ENCODE data around the gene UBE2F.
"Not testable (repeated sequence)": the region's sequence is repeated elsewhere in the genome, so short reads cannot be mapped to it uniquely, and the experiment has no call there.

UBE2F gene

GRCh38 chr2:237946423-237946822 lies 20.4 kb upstream of the UBE2F start:
- DNase-seq, result no peak

GRCh38 chr2:237951354-237951753 lies 15.5 kb upstream of the UBE2F start:
- DNase-seq, result not testable (repeated sequence)

DNA sequence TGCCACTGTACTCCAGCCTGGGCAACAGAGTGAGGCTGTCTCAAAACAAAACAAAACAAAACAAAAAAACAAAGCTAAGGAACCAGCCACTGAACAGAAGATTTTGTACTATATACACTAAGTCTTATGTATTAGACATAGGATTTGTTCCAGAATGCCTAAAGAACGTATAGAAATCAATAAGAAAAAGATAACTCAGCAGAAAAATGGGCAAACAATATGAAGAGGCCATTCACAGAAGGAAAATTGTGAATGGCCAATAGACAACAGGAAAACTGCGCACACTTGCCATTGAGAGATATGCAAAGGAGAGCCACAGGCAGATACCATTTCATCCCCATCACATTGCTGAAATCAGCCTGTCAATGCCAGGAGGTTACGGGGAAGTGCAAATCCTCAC lies 14.9 kb upstream of the UBE2F start:
- no peak for DNase-seq

DNA sequence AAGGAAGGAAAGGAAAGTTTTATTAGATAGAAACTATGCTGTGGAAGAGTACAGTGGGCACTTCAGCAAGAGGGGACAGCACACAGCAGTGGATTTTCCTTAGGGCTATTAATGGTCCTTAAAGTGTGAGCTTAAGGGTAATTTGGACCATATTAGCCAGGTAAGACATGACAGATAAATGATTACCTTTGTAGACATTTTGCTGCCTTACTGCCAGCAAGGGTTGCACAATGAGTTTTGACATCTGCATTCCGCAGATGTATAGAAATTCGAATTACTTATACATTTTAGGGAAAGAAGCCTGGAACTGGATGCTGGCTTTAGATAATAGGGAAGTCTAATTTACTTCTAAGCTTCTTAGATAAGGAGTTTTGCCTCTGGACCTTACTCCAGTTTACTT lies 14.0 kb upstream of the UBE2F start:
- no peak for DNase-seq

DNA sequence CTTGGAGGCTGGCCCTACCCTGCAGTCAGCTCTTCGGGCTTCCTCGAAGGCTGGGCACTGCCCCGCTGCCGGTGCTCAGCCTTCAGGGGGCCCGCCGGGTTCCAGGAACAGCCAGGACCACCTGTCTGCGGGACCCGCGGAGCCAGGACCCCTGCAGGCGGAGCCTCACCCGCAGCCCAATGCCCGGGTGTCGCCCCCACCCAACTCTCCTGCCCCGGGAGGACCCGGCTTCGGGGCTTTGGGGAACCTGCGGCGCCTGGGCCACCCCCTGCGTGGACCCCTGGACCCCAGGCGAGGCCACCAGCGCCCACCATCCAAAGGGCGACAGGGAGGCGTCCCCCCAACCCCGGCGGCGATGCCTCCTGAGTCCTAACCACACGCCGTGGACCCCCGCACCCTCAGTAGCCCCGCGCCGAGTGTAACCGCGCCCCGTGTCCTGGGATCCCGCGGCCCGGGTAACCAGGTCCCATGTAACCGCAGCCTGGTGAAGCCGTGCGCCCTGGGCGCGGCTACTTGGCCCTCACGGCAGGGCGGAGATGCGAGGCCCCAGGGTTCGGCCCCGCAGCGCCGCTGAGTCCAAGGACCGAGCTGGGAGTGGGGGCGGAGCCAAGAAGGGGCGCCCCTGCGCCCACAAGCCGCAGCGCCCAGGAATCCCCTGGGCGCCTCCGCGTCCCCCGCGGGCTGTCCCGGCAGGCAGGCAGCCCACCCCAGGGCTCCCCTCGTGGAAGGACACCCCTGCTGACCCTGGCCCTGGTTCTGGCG lies 11.0 kb upstream of the UBE2F start:
- no peak for DNase-seq

DNA sequence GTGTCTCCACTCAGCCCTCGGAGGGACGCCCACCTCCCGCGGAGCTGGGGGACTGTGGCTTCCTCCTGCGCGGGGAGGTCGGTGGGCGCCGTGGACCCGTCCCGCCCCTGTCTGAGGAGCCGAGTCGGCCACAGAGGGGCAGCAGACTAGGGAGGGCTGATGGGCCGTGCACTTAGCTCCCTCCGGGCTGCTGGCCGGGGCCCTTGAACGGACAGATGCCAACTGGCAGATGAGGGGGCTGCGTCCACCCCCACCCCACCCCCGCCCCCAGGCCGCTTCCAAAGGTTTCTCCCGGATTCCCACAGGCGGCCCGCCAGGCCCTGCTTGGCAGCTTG lies 10.4 kb upstream of the UBE2F start:
- DNase-seq, result no peak

- DNase-seq, result no peak
Measured at GRCh38 chr2:237961637-237962036, 5.2 kb upstream of the UBE2F start.

GRCh38 chr2:237962432-237963084 lies 4.3 kb upstream of the UBE2F start:
- no peak for DNase-seq

- not testable (repeated sequence) for DNase-seq
Measured at GRCh38 chr2:237963490-237963991, 3.3 kb upstream of the UBE2F start.

GRCh38 chr2:237964194-237964577 lies 2.6 kb upstream of the UBE2F start:
- DNase-seq, result no peak

- DNase-seq, result no peak
Measured at GRCh38 chr2:237964578-237965404, 2.0 kb upstream of the UBE2F start.

GRCh38 chr2:237965844-237966243 lies 970 bp upstream of the UBE2F start:
- DNase-seq, result not testable (repeated sequence)

GRCh38 chr2:237966250-237966564 lies 607 bp upstream of the UBE2F start:
- no peak for DNase-seq

DNA sequence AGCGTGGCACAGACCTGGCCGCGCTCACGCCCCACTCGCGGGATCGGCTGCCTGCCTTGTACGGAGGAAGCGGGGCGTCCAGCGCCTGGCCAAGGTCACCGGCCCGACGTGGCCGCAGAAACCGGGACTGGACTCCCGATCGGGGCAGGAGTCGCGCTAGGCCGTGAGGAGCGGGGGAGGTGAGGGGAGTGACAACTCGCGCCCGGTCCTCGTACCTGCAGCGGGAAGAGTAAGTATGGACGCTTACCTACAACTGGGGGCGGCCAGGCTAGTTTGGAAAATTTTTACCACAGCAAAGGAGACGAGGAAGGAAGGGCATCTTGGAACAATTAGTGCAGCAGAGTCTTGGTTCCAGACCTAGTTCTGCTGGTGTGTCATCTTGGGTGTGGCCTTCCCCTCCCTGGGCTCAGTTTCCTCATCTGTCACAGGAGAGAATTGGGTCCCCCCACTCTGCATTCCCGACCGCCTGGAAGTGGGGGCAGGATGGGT lies 693 bp downstream of the UBE2F start:
- no peak for DNase-seq

GRCh38 chr2:237968048-237968862 lies 1.4 kb downstream of the UBE2F start:
- DNase-seq, result peak; percentile 72

DNA sequence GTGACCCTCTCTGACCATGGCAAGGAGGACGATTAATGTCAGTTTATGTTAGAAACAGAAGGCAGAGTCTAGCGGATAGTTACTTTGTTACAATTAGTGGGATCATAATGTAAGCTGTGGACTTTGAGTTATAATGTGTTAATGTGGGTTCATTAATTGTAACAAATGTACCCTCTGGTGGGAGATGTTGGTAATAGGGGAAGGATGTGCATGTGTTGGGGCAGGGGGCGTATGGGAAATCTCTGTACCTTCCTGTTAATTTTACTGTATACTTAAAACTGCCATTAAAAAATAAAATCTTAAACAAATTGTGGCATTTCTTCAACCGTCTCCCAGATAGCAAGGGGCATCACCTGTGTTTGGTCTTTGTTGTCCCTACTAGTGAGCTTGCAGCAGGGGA lies 4.8 kb downstream of the UBE2F start:
- DNase-seq, result no peak

DNA sequence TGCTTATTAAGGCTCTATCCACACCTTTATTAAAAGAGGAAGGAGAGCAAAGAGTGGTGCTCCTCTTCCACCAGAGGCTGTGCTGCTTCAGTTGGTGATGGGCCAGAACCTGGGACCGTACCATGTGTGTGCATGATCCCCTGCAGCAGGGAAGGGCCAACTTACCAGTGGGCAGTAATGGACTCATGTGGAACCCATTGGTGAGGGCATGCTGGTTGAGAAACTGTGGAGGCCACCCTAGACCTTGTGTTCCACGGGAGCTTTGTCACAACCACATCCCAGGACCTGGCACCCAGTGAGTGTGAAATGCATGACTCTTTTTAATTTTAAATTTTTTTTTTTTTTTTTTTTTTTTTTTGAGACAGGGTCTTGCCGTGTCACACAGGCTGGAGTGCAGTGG lies 5.4 kb downstream of the UBE2F start:
- DNase-seq, result no peak

DNA sequence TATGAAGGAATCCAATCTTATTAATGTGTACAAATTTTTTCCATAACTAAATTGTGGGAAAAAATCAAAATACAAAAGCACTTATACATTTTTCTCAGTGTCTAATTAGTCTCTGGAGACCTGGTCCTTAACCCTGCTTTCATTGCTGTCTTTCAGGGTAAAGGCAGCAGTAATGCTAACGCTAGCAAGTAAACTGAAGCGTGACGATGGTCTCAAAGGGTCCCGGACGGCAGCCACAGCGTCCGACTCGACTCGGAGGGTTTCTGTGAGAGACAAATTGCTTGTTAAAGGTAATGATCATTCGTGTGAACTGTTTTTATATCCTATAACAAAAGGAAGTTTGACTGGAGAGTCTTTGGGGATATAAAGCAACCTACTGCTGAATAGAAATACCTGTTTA lies 6.1 kb downstream of the UBE2F start:
- no peak for DNase-seq

DNA sequence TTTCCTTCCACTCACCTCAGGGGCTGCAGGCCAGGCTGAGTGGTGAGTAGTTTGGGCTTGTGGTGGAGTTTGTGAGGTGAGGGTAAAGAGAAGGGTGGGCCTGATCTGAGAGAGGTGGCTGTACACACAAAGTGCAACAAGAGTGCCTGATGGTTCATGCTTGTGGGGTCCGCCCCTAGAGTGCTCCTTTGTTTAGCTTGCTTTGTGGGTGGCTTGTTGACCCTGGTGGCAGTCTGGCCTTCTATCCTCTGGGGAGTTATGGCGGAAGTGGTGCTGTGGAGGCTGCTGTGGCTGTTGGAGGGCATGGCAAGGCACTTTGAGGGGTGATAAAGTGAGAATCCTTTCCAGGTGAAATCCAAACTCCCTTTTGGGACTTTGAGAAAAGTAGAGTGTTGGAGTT lies 10.6 kb downstream of the UBE2F start:
- no peak for DNase-seq

- no peak for DNase-seq
Measured at GRCh38 chr2:237978058-237978712, 11.4 kb downstream of the UBE2F start.

DNA sequence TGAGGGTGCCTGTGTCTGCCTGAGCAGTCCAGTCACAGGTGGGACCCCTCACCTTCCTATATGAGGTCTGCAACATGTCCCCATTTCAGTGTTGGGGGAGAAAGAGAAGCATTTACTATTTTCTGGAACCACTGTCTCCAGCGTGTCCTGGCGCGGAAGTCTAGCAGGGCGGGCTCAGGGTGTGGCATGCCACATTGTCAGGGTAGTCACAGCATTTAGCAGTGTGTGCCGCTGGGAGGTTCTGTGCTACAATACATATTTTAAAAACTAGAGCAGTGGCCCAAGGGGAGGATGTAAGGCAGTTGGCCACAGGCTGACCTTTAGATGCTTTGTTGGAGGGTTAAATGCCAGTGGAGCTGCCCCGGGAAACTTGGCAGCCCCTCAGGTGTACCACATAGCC lies 12.5 kb downstream of the UBE2F start:
- no peak for DNase-seq

DNA sequence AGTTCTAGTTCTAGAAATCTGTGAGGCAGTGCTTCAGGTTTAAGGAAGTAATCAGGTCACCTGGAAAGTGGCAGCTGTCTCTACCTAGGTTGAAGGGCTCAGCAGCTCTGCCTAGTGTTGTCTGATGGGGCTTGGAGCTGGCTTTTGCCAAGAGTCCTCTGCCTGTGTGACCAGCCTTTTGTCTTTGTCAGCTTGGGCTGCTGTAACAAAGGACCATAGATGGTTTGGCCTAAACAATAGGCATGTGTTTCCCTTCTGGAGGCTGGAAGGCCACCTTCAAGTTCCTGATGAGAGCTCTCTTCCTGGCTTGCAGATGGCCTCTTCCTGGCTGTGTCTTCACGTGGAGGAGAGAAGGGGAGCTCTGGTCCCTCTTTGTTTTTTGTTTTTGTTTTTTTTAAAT lies 13.3 kb downstream of the UBE2F start:
- DNase-seq, result no peak
